Mammary epithelial cell (primary cell): ENCODE data around the gene SLC17A2.

Source experiments
- CTCF ChIP-seq, 2 donors: IDR thresholded peaks in 1 of 2; conservative IDR thresholded peaks in 1 of 2; 2 replicates each; pipeline ENCODE4 v1.5.1; 2011 to 2012; ENCODE audit warnings: inconsistent platforms in 2 of 2, low read length in 2 of 2, mild to moderate bottlenecking in 2 of 2, control low read depth in 1 of 2, low read depth in 1 of 2; ENCODE audit not compliant: insufficient read depth in 1 of 2; ENCODE audit errors: extremely low read depth in 1 of 2
- EZH2 ChIP-seq: IDR thresholded peaks from 2 replicates; pipeline ENCODE4 v1.6.1; 2012; ENCODE audit warnings: low read length, inconsistent platforms, borderline replicate concordance

GRCh38 chr6:25954756-25955155 lies 24.3 kb upstream of the SLC17A2 start:
- TF ChIP-seq CTCF (conservative IDR thresholded peaks at IDR 0.05 in 1 of 2, IDR thresholded peaks at IDR 0.05 in 1 of 2; ENCODE audit: extremely low read depth in 1 of 2, insufficient read depth in 1 of 2, low read depth in 1 of 2, low read length in 2 of 2) (no peak), EZH2 (no peak)
